LNCaP clone FGC (cell line): ENCODE results near the gene CENPP.

Experiments
- DNase-seq: peaks from one replicate; pipeline ENCODE4 v3.0.0-alpha.2; 2011; ENCODE audit warnings: low read depth
- H3K4me3 ChIP-seq: 2 replicates; pipeline ENCODE4 v1.5.1; 2011; ENCODE audit warnings: mild to moderate bottlenecking, low read depth, low read length, control low read depth
- CTCF ChIP-seq: IDR thresholded peaks from 2 replicates; pipeline ENCODE4 v1.5.1; 2012; ENCODE audit warnings: mild to moderate bottlenecking; ENCODE audit not compliant: control insufficient read depth, insufficient read depth; ENCODE audit errors: extremely low read depth

The CENPP gene

GRCh38 chr9:92602413-92602812 lies 276.7 kb downstream of the CENPP start:
- H3K4me3 ChIP-seq, result no peak overlapping the region
- no peak for DNase-seq
- TF ChIP-seq CTCF, result no peak

GRCh38 chr9:92603100-92603499 lies 277.3 kb downstream of the CENPP start:
- no peak overlapping the region for H3K4me3 ChIP-seq
- DNase-seq, result no peak
- no peak for TF ChIP-seq CTCF

- H3K4me3 ChIP-seq, result no peak overlapping the region
- no peak for TF ChIP-seq CTCF
- DNase-seq, result no peak
Observed at GRCh38 chr9:92603990-92604389, 278.2 kb downstream of the CENPP start.

GRCh38 chr9:92605224-92605623 lies 279.5 kb downstream of the CENPP start:
- no peak for DNase-seq
- TF ChIP-seq CTCF, result no peak
- no peak overlapping the region for H3K4me3 ChIP-seq

- TF ChIP-seq CTCF, result no peak
- no peak overlapping the region for H3K4me3 ChIP-seq
- DNase-seq, result no peak
Observed at GRCh38 chr9:92607088-92607487, 281.3 kb downstream of the CENPP start.

GRCh38 chr9:92607773-92608172 lies 282.0 kb downstream of the CENPP start:
- TF ChIP-seq CTCF, result no peak
- no peak overlapping the region for H3K4me3 ChIP-seq
- DNase-seq, result no peak

- DNase-seq, result no peak
- no peak overlapping the region for H3K4me3 ChIP-seq
- no peak for TF ChIP-seq CTCF
Observed at GRCh38 chr9:92608241-92608908, 282.6 kb downstream of the CENPP start.
